Neutrophil (primary cell): ENCODE measurements around the gene TMEM239.

Experiments
- H3K27ac ChIP-seq: fragments of 200-600 bp; sonication (generic); 2 replicates; pipeline ENCODE4 v1.5.1; 2016; ENCODE audit warnings: mild to moderate bottlenecking, moderate library complexity
- H3K27me3 ChIP-seq: fragments of 200-600 bp; sonication (generic); 2 replicates; pipeline ENCODE4 v1.6.0; 2016; ENCODE audit warnings: mild to moderate bottlenecking
- H3K36me3 ChIP-seq: fragments of 200-600 bp; sonication (generic); 2 replicates; pipeline ENCODE4 v1.5.1; 2017
- H3K4me1 ChIP-seq, 2 experiments: fragments of 200-600 bp in 1 of 2; sonication (generic) in 1 of 2; 1 replicate in 1 of 2; 2 replicates in 1 of 2; pipeline versions ENCODE4 v1.5.1 to v1.6.1; 2013 to 2016; ENCODE audit warnings: low read depth in 1 of 2, low read length in 1 of 2, mild to moderate bottlenecking in 1 of 2, moderate library complexity in 1 of 2; ENCODE audit not compliant: control insufficient read depth in 1 of 2, insufficient read depth in 1 of 2
- H3K4me3 ChIP-seq, 2 experiments: fragments of 200-600 bp in 1 of 2; sonication (generic) in 1 of 2; 1 replicate in 1 of 2; 2 replicates in 1 of 2; pipeline ENCODE4 v1.5.1; 2013 to 2016; ENCODE audit warnings: low read depth in 1 of 2, low read length in 1 of 2, mild to moderate bottlenecking in 1 of 2, moderate library complexity in 1 of 2
- H3K9me3 ChIP-seq: fragments of 200-600 bp; sonication (generic); 2 replicates; pipeline ENCODE4 v1.5.1; 2016
- TF ChIP-seq, protein P1 (sequence below): fragments of 200-600 bp; sonication (generic); IDR thresholded peaks from 2 replicates; pipeline ENCODE4 v1.5.1; 2016; ENCODE audit warnings: antibody characterized with exemption

TMEM239 gene

DNA sequence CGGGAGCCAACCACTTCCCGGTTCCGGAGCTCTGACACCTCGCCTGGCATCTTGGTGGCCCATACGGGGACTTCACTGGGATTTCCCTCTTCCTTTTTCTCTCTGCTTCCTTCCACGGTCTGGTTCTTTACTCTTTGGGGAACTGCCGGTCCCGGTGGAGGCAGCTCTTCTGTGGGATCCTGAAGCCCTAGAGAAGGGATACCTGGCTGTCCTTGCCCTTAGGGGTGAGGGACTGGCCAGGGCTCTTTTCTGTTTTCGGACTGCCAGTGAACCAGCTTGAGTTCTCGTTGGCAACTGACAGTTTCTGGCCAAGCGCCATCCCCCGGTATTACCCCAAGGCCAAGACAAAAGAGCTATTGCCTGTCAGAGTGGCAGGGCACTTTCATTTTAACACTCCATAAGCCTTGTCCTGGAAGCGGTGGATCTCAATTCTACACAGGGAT is 14.9 kb upstream of the TMEM239 start:
- no peak overlapping the region for H3K4me3 ChIP-seq
- peaks cover 80% of the 10 kb centered on the region for H3K27me3 ChIP-seq
- H3K4me1 ChIP-seq: peaks cover 19 to 25% of the 10 kb centered on the region in 2 experiments
- TF ChIP-seq, protein P1, sequence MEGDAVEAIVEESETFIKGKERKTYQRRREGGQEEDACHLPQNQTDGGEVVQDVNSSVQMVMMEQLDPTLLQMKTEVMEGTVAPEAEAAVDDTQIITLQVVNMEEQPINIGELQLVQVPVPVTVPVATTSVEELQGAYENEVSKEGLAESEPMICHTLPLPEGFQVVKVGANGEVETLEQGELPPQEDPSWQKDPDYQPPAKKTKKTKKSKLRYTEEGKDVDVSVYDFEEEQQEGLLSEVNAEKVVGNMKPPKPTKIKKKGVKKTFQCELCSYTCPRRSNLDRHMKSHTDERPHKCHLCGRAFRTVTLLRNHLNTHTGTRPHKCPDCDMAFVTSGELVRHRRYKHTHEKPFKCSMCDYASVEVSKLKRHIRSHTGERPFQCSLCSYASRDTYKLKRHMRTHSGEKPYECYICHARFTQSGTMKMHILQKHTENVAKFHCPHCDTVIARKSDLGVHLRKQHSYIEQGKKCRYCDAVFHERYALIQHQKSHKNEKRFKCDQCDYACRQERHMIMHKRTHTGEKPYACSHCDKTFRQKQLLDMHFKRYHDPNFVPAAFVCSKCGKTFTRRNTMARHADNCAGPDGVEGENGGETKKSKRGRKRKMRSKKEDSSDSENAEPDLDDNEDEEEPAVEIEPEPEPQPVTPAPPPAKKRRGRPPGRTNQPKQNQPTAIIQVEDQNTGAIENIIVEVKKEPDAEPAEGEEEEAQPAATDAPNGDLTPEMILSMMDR: no peak
- H3K9me3 ChIP-seq: no peaks in the 10 kb centered on the region
- H3K36me3 ChIP-seq: no peaks in the 10 kb centered on the region
- no peak overlapping the region for H3K27ac ChIP-seq

DNA sequence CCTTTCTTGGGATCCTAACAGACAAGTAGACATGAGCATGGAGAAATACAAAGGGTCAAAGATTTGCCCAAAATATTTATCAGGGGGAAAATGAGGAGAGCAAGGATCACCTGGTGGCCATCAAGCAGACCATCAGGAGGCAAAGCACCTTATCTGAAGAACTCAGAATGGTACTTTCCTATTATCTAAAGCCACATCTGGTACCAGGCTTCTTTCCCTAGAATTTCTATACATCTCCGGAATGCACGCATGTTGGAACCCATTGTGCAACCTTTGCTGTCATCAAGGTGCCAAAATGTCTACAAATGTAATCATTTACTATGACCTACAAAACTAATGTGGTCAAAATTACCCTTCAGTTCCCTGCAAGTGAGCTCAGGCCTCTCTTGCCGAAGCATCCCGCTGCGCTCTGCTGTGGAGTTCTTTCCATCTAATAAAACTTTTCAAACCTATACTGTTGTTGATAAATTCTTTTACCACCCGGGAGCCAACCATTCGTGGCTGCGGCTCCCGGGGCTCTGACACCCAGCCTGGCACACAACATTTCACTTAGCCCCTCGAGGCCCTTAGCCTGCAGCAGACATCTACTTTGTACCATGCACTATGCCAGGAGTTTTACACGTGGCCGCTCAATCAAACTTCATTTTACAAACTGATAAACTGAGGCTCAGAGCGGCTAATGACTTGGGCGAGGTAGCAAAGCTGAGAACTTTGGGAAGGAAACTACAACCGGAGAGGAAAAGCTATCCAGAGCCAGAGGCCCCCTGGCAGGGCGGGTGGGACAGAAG is 11.9 kb upstream of the TMEM239 start:
- Histone ChIP-seq H3K9me3 (no peaks in the 10 kb centered on the region), H3K4me3 (no peak overlapping the region), H3K27me3 (peaks cover 98% of the 10 kb centered on the region), H3K27ac (no peak overlapping the region), H3K4me1 (peaks cover 19 to 20% of the 10 kb centered on the region in 2 experiments), H3K36me3 (no peaks in the 10 kb centered on the region)
- TF ChIP-seq, protein P1: no peak

DNA sequence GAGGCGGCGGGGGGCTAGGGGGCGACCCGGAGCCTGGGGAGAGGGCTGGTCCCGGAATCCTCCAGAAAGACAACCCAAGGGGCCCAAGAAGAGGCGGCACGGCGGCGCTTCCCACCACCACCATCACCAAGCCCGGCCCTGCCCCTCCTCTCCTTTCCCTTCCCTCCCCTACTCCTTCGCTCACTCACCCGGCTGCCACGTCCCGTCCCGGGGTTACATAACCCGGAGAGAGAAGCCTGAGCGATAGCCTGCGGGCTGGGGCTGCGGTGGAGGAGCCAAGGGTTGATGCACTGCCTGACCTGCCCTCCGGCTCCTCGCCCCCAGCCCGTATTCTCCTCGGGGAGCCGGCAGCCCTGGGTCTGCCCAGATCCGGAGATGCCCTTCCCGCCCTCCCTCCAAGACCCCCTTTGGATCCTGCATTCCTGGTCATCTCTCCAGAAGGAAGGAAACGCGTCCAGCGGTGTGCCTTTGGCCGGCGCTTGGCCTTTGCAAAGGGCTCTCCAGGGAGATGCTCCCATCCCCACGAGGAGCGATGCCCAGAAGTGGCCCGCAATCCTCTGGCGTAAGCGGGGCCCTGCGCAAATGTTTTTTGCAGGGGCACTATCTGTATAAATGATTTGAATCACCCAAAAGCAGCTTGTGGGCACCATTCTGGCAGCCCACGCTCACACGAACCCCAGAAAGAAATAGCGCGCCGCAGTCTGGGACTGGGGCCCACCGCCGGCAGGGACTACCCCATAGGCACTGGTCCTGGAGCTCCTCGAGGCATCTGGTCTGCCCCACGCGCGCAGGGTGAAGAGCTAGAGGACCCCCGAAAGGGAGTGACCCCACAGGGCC is 11.1 kb upstream of the TMEM239 start:
- H3K36me3 ChIP-seq: no peaks in the 10 kb centered on the region
- no peaks in the 10 kb centered on the region for H3K9me3 ChIP-seq
- H3K27ac ChIP-seq: no peak overlapping the region
- H3K4me3 ChIP-seq: no peak overlapping the region
- TF ChIP-seq, protein P1: no peak
- peaks cover 11 to 13% of the 10 kb centered on the region in 2 experiments for H3K4me1 ChIP-seq
- H3K27me3 ChIP-seq: peaks cover 96% of the 10 kb centered on the region

DNA sequence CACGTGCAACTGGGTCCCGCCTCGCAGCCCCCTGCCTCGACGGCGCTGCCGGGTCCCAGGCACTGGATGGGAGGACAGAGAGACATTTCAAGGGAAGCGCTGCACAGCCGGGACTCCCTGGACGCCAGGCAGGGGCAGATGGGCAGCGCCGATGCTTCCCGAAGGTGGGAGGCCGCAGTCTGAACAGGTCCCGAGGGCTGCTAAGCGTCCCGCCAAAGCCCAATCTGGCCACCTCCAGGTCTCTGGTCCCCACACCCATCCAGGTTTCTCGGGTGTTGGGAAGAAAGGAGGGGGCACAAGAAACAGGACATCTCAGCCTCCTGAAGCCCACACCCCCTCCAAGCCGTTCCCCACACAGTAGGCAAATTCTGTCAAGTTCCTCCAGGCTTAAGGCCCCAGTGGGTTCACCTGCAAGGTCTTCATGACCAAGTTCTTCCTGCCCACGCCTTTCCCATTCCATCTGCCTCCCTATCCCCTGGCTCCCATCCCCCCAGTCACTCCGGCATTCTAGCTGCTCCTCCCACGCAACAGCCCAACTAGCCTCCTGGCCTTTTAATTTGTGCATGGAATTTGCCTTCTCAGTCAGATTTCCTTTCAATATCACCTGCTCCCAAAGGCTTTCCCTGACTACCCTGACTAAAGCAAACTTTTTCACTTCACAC is 10.3 kb upstream of the TMEM239 start:
- TF ChIP-seq, protein P1: no peak
- Histone ChIP-seq H3K4me1 (peaks cover 5% of the 10 kb centered on the region in 2 experiments), H3K36me3 (no peaks in the 10 kb centered on the region), H3K27ac (no peak overlapping the region), H3K4me3 (no peak overlapping the region), H3K9me3 (no peaks in the 10 kb centered on the region), H3K27me3 (peaks cover 88% of the 10 kb centered on the region)

DNA sequence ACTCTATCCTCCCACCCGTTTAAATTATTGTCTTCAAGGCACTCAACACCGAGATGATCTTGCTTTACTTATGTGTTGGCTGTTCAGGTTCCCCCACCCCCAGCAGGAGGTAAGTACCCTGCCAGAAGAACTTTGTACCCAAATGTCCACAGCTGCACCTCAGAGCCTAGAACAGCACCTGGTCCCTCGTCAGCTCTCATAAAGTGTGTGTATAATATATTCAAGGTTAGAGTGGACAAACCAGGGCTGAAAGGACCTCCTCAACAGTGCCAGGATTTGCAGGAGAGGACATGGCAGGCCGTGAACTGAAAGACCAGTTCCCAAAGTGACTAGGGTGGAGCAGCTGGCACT is 9.8 kb upstream of the TMEM239 start:
- H3K4me1 ChIP-seq: peaks cover under 1% of the 10 kb centered on the region in 2 experiments
- peaks cover 83% of the 10 kb centered on the region for H3K27me3 ChIP-seq
- H3K4me3 ChIP-seq: no peak overlapping the region
- no peaks in the 10 kb centered on the region for H3K36me3 ChIP-seq
- no peak overlapping the region for H3K27ac ChIP-seq
- no peaks in the 10 kb centered on the region for H3K9me3 ChIP-seq
- TF ChIP-seq, protein P1: no peak
